Activated CD8-positive, alpha-beta memory T cell treated with anti-CD3 and anti-CD28 coated beads for 24 hours (primary cell): ENCODE results near the gene SLC50A1.

Experiments
- DNase-seq: peaks from one replicate; pipeline ENCODE4 v3.0.0-alpha.2; 2020

The SLC50A1 gene

DNA sequence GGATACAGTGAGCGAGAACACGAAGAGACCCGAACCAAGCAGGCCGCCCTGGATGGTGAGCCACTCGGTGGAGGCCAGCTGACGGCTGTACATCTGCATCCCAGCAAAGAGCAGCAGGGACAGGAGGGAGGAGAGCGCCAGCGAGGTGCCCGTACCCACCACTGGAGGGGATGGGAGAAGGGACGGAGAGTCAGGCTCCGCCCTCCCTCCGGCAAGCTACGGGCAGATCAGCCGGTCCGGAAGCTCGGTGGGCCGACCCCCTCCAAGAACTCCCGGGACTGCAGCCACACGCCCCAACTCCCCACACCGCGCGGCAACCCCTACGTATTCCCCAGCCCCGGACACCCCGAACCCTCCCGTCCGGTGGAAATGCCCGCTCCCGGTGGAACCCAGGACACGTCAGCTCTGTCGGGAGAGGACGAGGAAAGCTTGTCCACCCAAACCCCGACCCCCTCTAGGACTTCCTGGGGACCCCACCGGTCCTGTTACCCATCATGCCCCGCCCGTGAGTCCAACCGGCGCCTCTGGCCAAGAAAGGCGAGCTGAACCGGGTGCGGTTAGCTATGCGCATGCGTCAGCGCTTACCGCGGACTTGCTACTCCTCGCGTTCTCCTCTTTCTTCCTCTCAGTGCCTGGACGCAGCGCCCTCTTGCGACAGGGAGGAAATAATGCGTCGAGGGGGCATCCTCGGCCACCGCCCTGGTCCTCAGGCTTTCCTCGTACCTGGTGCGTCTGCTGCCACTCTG, 37.3 kb downstream of the SLC50A1 start, which contains the start of gene KRTCAP2:
TSS of gene KRTCAP2 (minus strand) at position 573 of the 746 bp plus-strand sequence. CDS start at position 493, 80 bp downstream.
- DNase-seq = peak; percentile 97

DNA sequence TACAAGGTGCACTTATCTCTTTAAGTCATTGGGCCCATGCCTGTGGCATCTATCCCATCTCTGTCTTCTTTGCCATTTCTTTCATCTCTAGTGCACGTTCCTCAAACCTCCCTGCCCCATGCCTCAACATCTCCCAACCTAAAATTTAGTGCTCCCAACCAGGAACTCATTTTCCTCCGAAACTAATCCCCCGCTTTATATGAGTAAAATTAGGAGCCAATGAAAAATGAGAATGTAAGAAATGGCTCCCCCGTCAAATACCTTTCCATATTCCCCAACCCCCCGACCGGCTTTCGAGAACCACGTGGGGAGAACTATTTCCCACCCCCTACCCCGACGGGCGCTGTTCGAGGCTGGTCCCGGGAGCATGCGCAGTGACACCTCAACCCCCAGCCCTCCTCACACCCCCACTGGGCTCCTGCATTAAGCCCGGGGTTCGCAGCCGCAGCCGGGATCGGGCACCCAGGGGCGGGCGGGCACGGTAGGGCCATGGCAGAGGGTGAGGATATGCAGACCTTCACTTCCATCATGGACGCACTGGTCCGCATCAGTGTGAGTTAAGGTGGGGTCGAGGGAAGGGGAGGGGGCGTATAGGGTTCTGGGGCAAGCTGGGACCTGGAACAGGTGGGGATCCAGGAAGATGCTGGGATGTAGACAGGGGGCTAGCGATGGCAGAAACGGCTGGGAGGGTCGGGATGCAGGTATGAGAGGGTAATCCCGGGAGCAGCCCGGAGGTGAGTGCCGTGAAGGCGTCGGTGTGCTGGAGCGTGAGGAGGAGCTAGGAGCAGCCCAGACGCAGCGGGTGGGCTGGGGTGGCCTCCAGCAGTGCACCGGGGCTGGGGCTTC, 38.0 kb downstream of the SLC50A1 start, which contains the start of gene TRIM46:
TSS of gene TRIM46 (plus strand) at position 372 of the 846 bp plus-strand sequence. CDS start at position 490, 118 bp downstream.
- DNase-seq = peak; percentile 88

DNA sequence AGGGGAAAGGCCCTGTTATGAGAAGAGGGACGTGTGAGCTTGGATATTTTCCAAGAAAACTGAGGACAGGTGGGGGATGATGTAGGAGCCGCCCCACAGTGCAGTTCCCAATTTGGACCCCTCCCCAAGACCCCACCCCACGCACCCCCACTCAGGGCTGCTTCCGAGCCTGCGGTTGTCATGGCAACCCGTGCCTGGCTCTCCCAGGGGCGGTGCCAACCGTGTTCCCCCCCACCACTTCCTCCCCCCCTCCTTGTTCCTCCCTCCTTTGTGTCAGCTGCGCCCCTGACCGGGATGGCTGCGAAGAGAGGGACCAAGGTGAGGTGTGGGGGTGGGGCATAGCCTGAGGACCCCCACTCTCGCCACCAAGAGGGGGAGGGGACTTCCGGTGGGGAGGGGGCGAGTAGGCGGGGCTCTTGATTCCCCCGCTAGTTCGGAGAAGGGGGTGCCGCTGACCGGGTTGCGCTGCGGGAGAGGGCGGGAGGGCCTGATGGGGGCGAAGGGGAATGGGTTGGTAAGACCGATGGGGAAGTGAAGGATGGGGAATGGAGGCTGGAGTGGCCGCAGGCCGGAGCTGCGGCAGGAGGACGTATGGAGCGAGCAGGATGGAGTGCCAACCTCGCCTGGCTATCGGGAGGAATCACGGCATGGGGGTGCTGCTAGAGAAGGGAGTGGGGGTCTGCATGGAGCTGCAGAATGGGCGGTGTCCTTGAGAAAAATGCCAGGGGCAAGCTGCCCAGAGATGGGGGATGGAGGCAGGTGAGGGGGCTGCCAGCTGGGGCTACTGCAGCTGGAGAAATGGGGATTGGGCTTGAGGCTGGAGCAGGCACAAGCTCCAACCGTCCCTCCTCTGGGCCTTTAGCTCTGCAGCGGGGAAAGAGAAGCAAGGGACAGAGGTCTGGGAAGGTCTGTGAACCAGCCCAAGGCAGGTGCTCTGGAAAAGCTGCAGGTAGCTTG, 39.0 kb downstream of the SLC50A1 start:
- peak; percentile 78 for DNase-seq

DNA sequence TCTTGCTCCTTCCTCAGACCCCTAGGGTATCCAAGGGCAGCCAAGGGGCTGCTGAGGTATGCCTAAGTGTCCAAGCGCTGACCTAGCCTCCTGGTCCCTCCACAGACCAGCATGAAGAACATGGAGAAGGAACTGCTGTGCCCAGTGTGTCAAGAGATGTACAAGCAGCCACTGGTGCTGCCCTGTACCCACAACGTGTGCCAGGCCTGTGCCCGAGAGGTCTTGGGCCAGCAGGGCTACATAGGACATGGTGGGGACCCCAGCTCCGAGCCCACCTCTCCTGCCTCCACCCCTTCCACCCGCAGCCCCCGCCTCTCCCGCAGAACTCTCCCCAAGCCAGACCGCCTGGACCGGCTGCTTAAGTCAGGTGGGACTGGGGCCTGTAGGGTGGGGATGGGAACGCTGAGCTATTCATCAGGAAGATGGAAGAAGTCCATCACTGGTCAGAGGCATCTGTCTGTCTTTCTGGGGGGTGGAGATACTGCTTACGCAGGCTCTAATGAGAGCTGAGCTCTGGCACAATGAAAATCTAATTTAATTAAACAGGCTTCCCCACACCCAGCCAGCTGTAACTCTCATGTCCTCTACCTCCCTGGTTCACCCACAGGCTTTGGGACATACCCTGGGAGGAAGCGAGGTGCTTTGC, 39.8 kb downstream of the SLC50A1 start:
- DNase-seq = peak; percentile 61

DNA sequence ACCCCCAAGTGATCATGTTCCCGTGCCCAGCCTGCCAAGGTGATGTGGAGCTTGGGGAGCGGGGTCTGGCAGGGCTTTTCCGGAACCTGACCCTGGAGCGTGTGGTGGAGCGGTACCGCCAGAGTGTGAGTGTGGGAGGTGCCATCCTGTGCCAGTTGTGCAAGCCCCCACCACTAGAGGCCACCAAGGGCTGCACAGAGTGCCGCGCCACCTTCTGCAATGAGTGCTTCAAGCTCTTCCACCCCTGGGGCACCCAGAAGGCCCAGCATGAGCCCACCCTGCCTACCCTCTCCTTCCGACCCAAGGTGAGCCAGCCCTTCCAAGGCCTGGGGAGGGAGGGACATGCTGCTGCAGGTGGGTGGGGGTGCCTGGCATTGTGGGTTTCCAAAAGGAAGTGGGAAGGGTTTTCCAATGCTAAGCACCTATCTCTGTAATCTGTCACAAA, 40.3 kb downstream of the SLC50A1 start:
- DNase-seq = peak; percentile 63

DNA sequence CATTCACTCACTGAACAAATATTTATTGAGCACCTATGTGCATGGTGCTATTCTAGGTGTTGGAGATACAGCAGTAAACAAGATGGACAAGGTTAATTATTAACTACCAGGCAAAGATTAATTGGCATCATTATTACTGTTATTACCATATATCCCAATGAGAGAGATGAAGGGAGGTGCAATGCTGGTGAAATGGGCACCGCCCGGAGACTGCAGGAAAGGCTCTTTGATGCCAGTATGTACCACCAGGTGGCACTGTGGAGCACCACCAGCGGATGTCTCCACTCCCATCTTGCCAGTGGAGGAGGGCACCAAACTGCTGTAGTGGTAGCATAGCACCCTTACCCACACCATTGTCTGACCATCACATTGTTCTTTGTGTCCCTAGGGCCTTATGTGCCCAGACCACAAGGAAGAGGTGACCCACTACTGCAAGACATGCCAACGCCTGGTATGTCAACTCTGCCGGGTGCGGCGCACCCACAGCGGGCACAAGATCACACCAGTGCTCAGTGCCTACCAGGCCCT, 41.0 kb downstream of the SLC50A1 start:
- DNase-seq = peak; percentile 95

DNA sequence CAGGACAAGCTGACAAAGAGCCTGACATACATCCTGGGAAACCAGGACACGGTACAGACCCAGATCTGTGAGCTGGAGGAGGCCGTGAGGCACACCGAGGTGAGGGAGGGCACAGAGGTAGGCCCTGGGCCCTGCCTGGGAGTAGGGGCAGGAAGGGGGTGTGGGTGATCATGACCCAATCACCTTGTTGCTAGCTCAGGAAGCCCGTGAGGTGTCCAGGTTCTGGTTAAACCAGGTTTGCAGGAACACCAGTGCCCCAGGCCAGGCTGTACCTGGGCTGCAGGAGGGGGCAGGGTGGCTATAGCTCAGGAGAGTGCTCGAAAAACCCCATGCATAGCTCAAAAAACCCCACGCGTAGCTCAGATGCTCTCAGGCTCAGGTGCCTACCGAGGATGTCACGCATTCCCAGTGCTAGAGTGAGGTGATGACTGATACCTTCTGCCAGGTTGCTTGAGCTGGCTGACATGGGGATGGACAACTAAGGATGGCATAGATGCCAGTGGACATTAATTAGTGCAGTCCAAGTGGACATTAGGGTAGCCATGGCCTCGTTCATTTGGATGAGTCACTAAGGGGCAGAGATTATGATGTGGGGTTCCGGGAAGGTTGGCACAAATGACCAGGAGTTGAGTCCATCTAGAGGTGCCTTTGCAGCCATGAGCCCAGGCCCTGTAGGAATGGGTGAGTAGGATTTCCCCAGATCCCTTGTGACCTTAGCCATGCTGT, 41.7 kb downstream of the SLC50A1 start:
- no peak for DNase-seq

DNA sequence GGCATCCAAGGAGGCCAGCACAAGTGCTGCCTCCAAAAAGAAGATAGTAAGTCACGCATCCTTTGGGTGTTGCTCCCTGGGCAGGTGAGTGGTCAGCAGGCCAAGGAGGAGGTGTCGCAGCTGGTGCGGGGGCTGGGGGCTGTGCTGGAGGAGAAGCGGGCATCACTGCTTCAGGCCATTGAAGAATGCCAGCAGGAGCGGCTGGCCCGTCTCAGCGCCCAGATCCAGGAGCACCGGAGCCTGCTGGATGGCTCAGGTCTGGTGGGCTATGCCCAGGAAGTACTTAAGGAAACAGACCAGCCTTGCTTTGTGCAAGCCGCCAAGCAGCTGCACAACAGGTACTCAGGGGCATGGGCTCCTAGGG, 42.2 kb downstream of the SLC50A1 start:
- DNase-seq = peak; percentile 48

DNA sequence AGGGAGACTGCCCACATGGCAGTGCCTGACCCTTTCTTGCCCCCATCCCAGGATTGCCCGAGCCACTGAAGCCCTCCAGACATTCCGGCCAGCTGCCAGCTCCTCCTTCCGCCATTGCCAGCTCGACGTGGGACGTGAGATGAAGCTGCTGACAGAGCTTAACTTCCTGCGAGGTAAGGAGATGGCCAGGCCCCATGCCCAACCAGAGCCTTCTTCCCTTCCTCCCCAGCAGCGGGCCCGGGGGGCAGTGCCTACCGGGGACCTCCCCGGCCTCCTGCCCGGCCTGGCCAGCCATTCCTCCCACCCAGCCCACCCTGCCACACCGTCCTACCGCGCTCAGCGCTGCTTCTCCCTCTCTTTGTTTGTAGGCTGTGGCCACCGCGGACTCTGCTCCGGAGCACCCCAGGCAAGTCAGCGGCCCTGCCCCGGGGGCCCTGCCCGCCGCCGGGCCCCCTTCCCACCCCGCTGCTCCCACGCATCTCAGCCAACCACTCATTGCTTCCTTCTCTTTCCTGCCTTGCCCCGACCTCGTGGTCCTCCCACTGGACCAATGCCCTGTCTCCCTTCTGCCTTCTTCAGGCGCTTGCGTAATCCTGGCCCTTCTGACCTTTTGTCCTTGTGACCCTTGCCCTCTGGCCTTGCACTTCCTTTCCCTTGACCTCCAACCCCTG, 42.9 kb downstream of the SLC50A1 start:
- peak; percentile 47 for DNase-seq

DNA sequence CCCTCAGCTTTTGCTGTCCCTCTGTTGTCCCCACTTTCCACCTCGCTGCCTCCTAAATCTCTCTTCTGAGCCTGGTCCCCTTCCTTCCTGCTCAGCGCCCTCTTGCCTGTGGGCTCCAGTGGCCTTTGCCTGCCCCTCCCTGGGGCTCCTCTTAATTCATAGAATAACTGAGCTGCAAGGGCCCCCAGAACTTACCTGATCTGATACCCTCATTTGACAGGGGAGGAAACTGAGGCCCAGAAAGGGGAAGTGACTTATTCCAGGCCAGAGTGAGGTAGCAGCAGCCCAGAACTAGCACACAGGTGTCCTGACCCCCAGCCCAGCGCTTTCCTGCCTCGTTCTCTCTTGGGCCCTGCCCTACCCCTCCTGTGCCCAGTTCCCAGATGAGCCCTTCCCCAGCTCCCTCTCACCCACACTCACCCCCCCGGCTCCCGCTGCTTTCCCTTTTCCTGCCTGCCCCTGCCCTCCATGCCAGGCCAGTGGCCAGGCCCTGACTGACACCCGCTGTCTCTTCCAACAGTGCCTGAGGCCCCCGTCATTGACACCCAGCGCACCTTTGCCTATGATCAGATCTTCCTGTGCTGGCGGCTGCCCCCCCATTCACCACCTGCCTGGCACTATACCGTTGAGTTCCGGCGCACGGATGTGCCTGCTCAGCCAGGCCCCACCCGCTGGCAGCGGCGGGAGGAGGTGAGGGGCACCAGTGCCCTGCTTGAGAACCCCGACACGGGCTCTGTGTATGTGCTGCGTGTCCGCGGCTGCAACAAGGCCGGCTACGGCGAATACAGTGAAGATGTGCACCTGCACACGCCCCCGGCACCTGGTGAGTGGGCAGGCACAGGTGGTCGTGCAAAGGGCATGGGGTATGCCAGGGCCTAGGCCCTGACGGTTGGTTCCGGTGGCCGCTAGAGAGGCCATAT, 43.7 kb downstream of the SLC50A1 start:
- DNase-seq = no peak

DNA sequence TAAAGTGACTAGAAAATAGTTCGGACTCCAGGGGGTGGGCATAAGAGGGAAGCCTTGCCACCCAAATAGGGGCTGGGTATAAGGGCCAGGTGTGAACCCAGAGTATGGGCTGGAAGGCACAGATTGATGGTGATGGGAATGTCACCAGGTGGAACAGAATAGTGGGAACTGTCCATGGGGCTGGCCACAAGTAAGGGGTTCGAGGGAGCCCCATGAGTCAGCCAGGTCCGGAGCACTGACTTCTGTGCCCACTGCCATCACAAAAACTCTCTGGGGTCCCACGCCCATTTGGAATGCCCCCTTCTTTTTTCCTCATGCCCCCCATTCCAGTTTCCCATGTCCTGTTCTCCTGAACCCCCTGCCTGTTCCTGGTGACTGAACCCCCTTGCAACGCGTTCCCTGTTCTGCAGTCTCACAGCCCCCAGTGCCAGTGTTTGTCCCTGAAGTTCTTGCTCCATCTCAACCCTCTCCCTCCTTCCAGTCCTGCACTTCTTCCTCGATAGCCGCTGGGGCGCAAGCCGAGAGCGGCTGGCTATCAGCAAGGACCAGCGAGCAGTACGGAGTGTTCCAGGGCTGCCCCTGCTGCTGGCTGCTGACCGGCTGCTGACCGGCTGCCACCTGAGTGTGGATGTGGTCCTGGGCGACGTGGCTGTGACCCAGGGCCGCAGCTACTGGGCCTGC, 45.9 kb downstream of the SLC50A1 start:
- DNase-seq = no peak

DNA sequence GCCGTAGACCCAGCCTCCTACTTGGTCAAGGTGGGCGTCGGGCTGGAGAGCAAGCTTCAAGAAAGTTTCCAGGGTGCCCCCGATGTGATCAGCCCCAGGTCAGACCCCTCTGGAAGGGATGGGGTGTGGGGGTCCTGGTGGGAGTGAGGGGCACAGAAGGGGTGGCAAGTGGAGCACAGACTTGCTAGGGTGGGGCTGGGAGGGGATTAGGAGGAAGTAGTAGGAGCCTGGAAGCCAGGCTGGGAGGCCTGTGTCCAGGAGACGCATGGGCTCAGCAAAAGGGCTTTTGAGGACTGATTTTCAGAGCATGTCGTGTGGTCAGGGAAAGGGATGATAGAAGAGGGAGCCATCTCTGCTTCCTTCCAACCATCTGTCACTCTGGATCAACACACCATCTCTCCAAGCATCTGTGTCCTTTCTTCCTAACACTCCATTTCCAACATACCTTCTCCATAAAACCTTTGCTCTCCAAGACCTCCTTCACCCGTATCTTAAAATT, 46.4 kb downstream of the SLC50A1 start:
- DNase-seq = no peak

DNA sequence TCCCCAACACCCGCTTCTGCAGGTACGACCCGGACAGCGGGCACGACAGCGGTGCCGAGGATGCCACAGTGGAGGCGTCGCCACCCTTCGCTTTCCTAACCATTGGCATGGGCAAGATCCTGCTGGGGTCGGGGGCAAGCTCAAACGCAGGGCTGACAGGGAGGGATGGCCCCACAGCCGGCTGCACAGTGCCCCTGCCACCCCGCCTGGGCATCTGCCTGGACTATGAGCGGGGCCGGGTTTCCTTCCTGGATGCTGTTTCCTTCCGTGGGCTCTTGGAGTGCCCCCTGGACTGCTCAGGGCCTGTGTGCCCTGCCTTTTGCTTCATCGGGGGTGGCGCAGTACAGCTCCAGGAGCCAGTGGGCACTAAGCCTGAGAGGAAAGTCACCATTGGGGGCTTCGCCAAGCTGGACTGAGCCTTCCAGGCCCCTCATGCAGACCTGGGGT, 48.1 kb downstream of the SLC50A1 start:
- no peak for DNase-seq

DNA sequence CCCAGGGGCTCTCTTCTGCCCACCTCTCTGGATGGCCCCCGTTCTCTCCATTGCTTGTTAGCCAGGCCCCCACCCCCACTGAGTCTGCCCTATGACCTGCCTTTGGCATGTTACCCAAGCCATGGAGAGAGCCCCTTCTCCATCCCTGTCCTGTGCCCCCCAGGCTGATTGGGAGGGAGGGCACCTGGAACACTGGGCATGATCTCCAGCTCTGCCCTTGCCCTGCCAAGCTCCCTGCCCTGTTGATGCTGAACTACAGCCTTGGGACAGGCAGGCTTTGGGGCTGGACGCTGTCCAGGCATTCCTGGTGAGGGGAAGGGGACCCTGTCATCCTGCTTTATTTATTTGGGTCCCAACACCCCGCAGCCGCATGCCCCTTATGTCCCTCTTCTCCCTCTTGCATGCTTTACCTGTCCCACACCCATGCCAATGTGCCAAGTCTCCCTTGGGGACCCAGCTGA, 48.7 kb downstream of the SLC50A1 start:
- no peak for DNase-seq

DNA sequence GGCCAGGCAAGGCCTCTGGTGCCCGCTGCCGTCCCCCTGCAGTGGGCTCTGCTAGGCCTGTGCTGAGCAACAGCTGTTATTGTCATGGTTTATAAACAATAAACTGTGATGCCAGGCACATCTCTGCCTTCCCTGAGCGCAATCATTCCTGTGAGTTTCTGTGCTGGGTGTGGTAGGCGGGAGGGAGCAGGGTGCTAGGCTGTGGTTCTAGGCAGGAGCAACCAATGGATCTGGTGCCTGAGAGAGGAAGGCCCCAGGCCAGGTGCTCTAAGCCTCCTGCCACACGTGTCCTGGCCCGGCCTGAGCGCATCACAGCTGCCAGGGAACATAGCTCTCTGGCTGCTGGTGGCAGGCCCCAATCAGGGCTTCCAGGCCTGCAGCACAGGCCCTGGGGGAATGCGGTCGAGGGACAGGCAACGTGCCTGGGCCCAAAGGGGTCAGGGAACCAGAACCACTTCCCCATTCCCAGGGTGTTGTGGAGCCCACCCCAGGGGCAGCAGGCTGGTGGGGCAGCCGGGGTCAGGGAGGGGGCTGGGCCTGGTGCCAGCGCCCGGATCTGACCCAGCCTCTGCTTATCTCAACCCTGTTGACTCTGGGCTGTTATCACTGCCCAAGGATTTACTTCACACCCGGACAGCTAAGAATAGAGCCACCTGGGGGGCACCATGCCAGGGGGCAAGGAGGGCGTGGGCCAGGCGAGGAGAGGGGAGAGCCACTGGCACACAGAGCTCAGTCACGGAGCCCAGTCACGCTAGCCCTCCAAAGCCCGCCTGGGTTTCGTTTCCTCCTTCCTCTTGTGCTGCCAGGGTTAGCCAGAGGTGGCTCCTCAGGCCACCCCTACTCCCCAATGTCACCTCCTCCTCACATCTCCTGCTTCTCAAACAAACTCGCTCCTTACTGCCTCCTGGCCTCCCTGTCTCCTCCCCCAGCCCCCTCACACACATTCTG, 49.5 kb downstream of the SLC50A1 start:
- DNase-seq = no peak

DNA sequence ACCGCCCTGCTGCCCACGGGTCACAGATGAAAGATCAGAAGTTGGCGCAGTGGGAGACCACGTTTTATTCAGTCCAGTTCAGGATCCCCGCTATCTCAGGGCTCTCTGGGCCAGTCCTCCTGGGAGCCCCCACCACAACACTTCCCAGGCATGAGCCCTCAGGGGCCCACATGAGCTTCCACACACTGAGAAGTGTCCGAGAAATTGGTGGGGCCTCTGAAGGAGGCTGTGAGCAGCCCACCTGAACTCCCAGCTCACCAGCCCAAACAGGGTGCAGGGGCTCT, 50.1 kb downstream of the SLC50A1 start:
- no peak for DNase-seq

DNA sequence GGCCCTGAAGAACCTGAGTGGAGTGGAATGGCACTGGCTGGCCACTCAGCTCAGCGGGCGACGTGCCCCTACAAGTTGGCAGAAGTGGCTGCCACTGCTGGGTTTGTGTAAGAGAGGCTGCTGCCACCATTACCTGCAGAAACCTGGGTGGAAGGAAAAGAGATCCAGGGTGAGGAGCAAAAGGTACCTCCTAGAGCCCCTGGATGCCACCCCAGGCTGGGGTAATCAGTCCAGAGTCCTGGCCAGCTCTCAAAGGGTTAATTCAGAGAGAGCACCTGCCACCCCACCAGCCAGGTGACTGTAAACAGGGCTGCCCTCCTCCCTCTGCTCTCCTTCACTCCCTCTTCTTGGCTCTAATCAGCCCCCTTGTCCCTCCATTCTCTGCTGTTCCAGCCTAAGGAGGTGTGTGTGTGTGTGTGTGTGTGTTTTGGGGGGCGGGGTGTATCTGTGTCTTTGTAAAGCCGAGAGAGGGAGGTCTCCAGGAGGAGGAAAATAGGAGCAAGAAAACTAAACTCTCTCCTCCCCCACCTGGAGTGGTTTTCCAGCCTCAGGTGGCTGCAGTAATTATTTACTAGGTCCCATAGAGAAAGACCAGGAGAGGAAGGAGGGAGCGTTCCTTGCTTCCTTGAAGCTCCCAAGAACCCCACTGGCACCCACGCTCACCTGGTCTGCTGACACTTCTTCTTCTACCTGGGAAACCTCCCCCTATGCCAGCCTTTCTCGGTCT, 50.6 kb downstream of the SLC50A1 start:
- DNase-seq = no peak
